A549 (cell line): ENCODE data around the gene CDH4. TPM values are rescaled to one million over a fixed set of nuclear protein-coding genes. Genes with fewer than 3 reads are reported as not detected.

ENCODE experiments used
- ATAC-seq, 2 experiments: fragments of 200-7000 bp in 1 of 2; fragments of >200 bp in 1 of 2; cut with Nextera tagmentation in 1 of 2; cut with Tn5 transposase in 1 of 2; 3 replicates each; pipeline versions ENCODE4 v1.8.0 to v1.9.1; 2018 to 2020; ENCODE audit warnings: mild to moderate bottlenecking in 1 of 2, moderate library complexity in 1 of 2
- CTCF ChIA-PET: fragments of 300-600 bp; sonication (Branson Sonifier 250); formaldehyde crosslinking; extraction: SDS; loops from one replicate; lab custom pipeline; 2021; ENCODE audit warnings: antibody characterized with exemption, inconsistent platforms; lab: Yijun Ruan, JAX
- POLR2A ChIA-PET: fragments of 350-600 bp; formaldehyde crosslinking; extraction: SDS; loops from one replicate; lab custom pipeline; 2021; ENCODE audit warnings: antibody characterized with exemption, inconsistent platforms; lab: Yijun Ruan, JAX
- DNase-seq, 2 experiments: peaks; one replicate each; pipeline versions ENCODE4 v3.0.0 to v3.0.0-alpha.2; 2011 to 2016; ENCODE audit warnings: low read depth in 1 of 2, low spot score in 1 of 2
- FAIRE-seq: peaks from 2 replicates; lab custom pipeline; 2011; peaks lifted over from hg19 to GRCh38; lab: Jason Lieb, UNC
- H3K27ac ChIP-seq, 2 experiments: fragments of >200 bp; sonication (Bioruptor Twin); formaldehyde crosslinking; 3 replicates each; pipeline ENCODE4 v1.5.1; 2016 to 2017
- H3K4me1 ChIP-seq: fragments of >200 bp; sonication (Bioruptor Twin); formaldehyde crosslinking; 3 replicates; pipeline ENCODE4 v1.6.1; 2016
- H3K4me2 ChIP-seq: fragments of >200 bp; sonication (Bioruptor Twin); formaldehyde crosslinking; 3 replicates; pipeline ENCODE4 v1.6.1; 2016
- H3K4me3 ChIP-seq: fragments of >200 bp; sonication (Bioruptor Twin); formaldehyde crosslinking; 3 replicates; pipeline ENCODE4 v1.5.1; 2016
- H3K9me3 ChIP-seq: fragments of >200 bp; sonication (Bioruptor Twin); formaldehyde crosslinking; 3 replicates; pipeline ENCODE4 v1.6.1; 2016
- CBX2 ChIP-seq: fragments of 200-600 bp; sonication (generic); IDR thresholded peaks from 2 replicates; pipeline ENCODE4 v1.6.1; 2016; ENCODE audit warnings: low read depth, mild to moderate bottlenecking, borderline replicate concordance
- CBX8 ChIP-seq: fragments of 200-600 bp; sonication (generic); IDR thresholded peaks from 2 replicates; pipeline ENCODE4 v1.6.1; 2016
- CEBPB ChIP-seq, 2 experiments: fragments of >200 bp in 1 of 2; sonication (Bioruptor Twin) in 1 of 2; formaldehyde crosslinking in 1 of 2; IDR thresholded peaks; 2 replicates each; pipeline ENCODE4 v1.6.1; 2012 to 2016
- CTCF ChIP-seq: fragments of >200 bp; sonication (Bioruptor Twin); formaldehyde crosslinking; IDR thresholded peaks from 3 replicates; pipeline ENCODE4 v1.5.1; 2016
- E2F6 ChIP-seq: IDR thresholded peaks from 2 replicates; pipeline ENCODE4 v1.6.1; 2012; ENCODE audit warnings: low read depth, borderline replicate concordance
- EHMT2 ChIP-seq: fragments of 200-600 bp; sonication (generic); IDR thresholded peaks from 2 replicates; pipeline ENCODE4 v1.6.1; 2016; ENCODE audit warnings: antibody characterized with exemption, low read depth, mild to moderate bottlenecking, moderate library complexity
- EP300 ChIP-seq, 2 experiments: fragments of >200 bp; sonication (Bioruptor Twin); formaldehyde crosslinking; IDR thresholded peaks; 2 replicates in 1 of 2; 3 replicates in 1 of 2; pipeline ENCODE4 v1.6.1; 2016 to 2017
- FOSB ChIP-seq: fragments of 250-450 bp; sonication (Bioruptor Pico); IDR thresholded peaks from 2 replicates; pipeline ENCODE4 v1.5.0; 2020; ENCODE audit warnings: mild to moderate bottlenecking, moderate library complexity
- FOSL2 ChIP-seq, 2 experiments: fragments of 450-650 bp in 1 of 2; fragments of >200 bp in 1 of 2; sonication (Bioruptor Twin) in 1 of 2; formaldehyde crosslinking; IDR thresholded peaks; 2 replicates each; pipeline versions ENCODE4 v1.5.0 to v1.6.1; 2016 to 2020; ENCODE audit warnings: mild to moderate bottlenecking in 1 of 2, moderate library complexity in 1 of 2
- HOXA7 ChIP-seq: fragments of 250-450 bp; sonication (Bioruptor Pico); IDR thresholded peaks from 2 replicates; pipeline ENCODE4 v1.5.0; 2020; ENCODE audit warnings: mild to moderate bottlenecking, moderate library complexity
- HOXB13 ChIP-seq: fragments of 250-450 bp; sonication (Bioruptor Pico); IDR thresholded peaks from 2 replicates; pipeline ENCODE4 v1.5.0; 2020; ENCODE audit warnings: low read depth, mild to moderate bottlenecking, moderate library complexity
- HOXB5 ChIP-seq: fragments of 250-450 bp; sonication (Bioruptor Pico); IDR thresholded peaks from 2 replicates; pipeline ENCODE4 v1.5.0; 2020; ENCODE audit warnings: mild to moderate bottlenecking, moderate library complexity
- JUN ChIP-seq, 2 experiments: fragments of >200 bp; sonication (Bioruptor Twin); formaldehyde crosslinking; IDR thresholded peaks; 2 replicates in 1 of 2; 3 replicates in 1 of 2; pipeline ENCODE4 v1.6.1; 2016 to 2017
- JUNB ChIP-seq: fragments of >200 bp; sonication (Bioruptor Twin); formaldehyde crosslinking; IDR thresholded peaks from 2 replicates; pipeline ENCODE4 v1.6.1; 2016
- KDM1A ChIP-seq: fragments of 200-600 bp; sonication (generic); IDR thresholded peaks from 2 replicates; pipeline ENCODE4 v1.6.1; 2016; ENCODE audit warnings: low read depth, mild to moderate bottlenecking
- KDM5A ChIP-seq: fragments of 200-600 bp; sonication (generic); IDR thresholded peaks from 2 replicates; pipeline ENCODE4 v1.6.1; 2016; ENCODE audit warnings: antibody characterized with exemption, mild to moderate bottlenecking
- MAFK ChIP-seq: fragments of 450-650 bp; IDR thresholded peaks from 2 replicates; pipeline ENCODE4 v1.6.1; 2014; ENCODE audit not compliant: partially characterized antibody
- MAX ChIP-seq: IDR thresholded peaks from 2 replicates; pipeline ENCODE4 v1.6.1; 2012
- NPAS2 ChIP-seq: fragments of 250-450 bp; sonication (Bioruptor Pico); IDR thresholded peaks from 2 replicates; pipeline ENCODE4 v1.8.0; 2022; ENCODE audit warnings: mild to moderate bottlenecking, moderate library complexity, borderline replicate concordance
- PHF8 ChIP-seq: fragments of 200-600 bp; sonication (generic); IDR thresholded peaks from 2 replicates; pipeline ENCODE4 v1.6.1; 2016; ENCODE audit warnings: low read depth, mild to moderate bottlenecking, antibody characterized with exemption, moderate library complexity, borderline replicate concordance
- POLR2AphosphoS2 ChIP-seq: conservative IDR thresholded peaks from 2 replicates; pipeline ENCODE4 v1.6.1; 2012; ENCODE audit warnings: low read length, improper control_type of control experiment, inconsistent platforms
- RARB ChIP-seq: fragments of 250-450 bp; sonication (Bioruptor Pico); IDR thresholded peaks from 2 replicates; pipeline ENCODE4 v1.8.0; 2021; ENCODE audit warnings: mild to moderate bottlenecking, moderate library complexity
- RCOR1 ChIP-seq: fragments of 150-350 bp; IDR thresholded peaks from 2 replicates; pipeline ENCODE4 v1.6.1; 2014; ENCODE audit warnings: antibody characterized with exemption, low read length, low read depth
- RNF2 ChIP-seq: fragments of 200-600 bp; sonication (generic); IDR thresholded peaks from 2 replicates; pipeline ENCODE4 v1.6.1; 2016; ENCODE audit warnings: low read depth, mild to moderate bottlenecking, antibody characterized with exemption, moderate library complexity, borderline replicate concordance
- SREBF2 ChIP-seq: fragments of 450-650 bp; IDR thresholded peaks from 2 replicates; pipeline ENCODE4 v1.6.1; 2014; ENCODE audit warnings: mild to moderate bottlenecking, moderate library complexity
- USF2 ChIP-seq: fragments of 450-650 bp; IDR thresholded peaks from 2 replicates; pipeline ENCODE4 v1.6.1; 2014; ENCODE audit warnings: antibody characterized with exemption
- ZFP36 ChIP-seq: fragments of 450-650 bp; IDR thresholded peaks from 2 replicates; pipeline ENCODE4 v1.6.1; 2014; ENCODE audit warnings: borderline replicate concordance; ENCODE audit not compliant: partially characterized antibody
- ZSCAN20 ChIP-seq: fragments of 250-450 bp; sonication (Bioruptor Pico); IDR thresholded peaks from 2 replicates; pipeline ENCODE4 v1.8.0; 2022; ENCODE audit warnings: mild to moderate bottlenecking, moderate library complexity
- WGBS: methylation state at CpG from one replicate; pipeline ENCODE4 v1.1.6; 2017; ENCODE audit errors: missing lambda C conversion rate; 5-methylcytosine and 5-hydroxymethylcytosine counted together
- polyA plus RNA-seq, 4 experiments: library from polyadenylated mRNA; depleted of rRNA in 3 of 4; stranded (reverse); fragments of >200 nt; fragmentation: RNase III in 1 of 4; extraction: RNeasy Plus Mini Kit Qiagen cat#74134 plus additional on column Dnase treatment in 1 of 4; gene quantifications; 2 replicates in 3 of 4; 3 replicates in 1 of 4; pipeline ENCODE4 v1.2.3, GENCODE V29; 2011 to 2017

CDH4 gene
- polyA plus RNA-seq, 2 of the 4 experiments (the other 2 are of a cell fraction): 3.4 to 10.3 TPM

GRCh38 chr20:61819574-61819846 is 567.4 kb downstream of the CDH4 start:
- POLR2A ChIA-PET: no interaction called here
- FAIRE-seq (no peak), ATAC-seq (no peak)
- no peaks in the 10 kb centered on the region for H3K9me3 ChIP-seq
- H3K4me3 ChIP-seq: no peak overlapping the region
- CTCF ChIA-PET: no interaction called here
- 45% methylated on average over 3 of the region's 3 CpGs for WGBS
- no peak overlapping the region for H3K4me2 ChIP-seq
- no peak for TF ChIP-seq CTCF
- TF ChIP-seq KDM5A: no peak
- TF ChIP-seq MAFK: no peak
- no peak for TF ChIP-seq MAX
- no peak for TF ChIP-seq FOSL2 (IDR thresholded peaks at IDR 0.05)
- no peak for TF ChIP-seq FOSL2 (CRISPR knock-in tag; IDR thresholded peaks at IDR 0.05)
- no peak for TF ChIP-seq HOXA7 (CRISPR knock-in tag)
- TF ChIP-seq SREBF2: no peak
- TF ChIP-seq, all 56 proteins: peak for 0
- H3K27ac ChIP-seq: no peak overlapping the region
- H3K4me1 ChIP-seq: no peaks in the 10 kb centered on the region
- DNase-seq: no peak

GRCh38 chr20:61819921-61820825 is 568.1 kb downstream of the CDH4 start:
- POLR2A ChIA-PET: no interaction called here
- WGBS: 69% methylated on average over 23 of the region's 27 CpGs

GRCh38 chr20:61821735-61822134 is 569.7 kb downstream of the CDH4 start:
- DNase-seq (no peak), FAIRE-seq (no peak), ATAC-seq (no peak)
- Histone ChIP-seq H3K4me3 (no peak overlapping the region), H3K9me3 (no peaks in the 10 kb centered on the region), H3K4me2 (no peak overlapping the region), H3K4me1 (no peaks in the 10 kb centered on the region), H3K27ac (no peak overlapping the region)
- ChIA-PET CTCF (interaction anchor here (0.6 kb wide), 1 partner anchor 24 kb away, joined by 3 read pairs; no protein-coding TSS in a partner anchor), POLR2A (no interaction called here)
- WGBS: 51% methylated on average over 5 of the region's 5 CpGs
- TF ChIP-seq KDM5A (no peak), E2F6 (no peak), FOSB (CRISPR knock-in tag) (no peak), RNF2 (no peak), EHMT2 (no peak), USF2 (no peak), EP300 (IDR thresholded peaks at IDR 0.05) (no peak), HOXA7 (CRISPR knock-in tag) (no peak), PHF8 (no peak), POLR2AphosphoS2 (no peak), NPAS2 (CRISPR knock-in tag) (no peak), CEBPB (IDR thresholded peaks at IDR 0.05) (no peak), ZFP36 (no peak), CBX8 (no peak), RARB (no peak), JUN (IDR thresholded peaks at IDR 0.05) (no peak), MAFK (no peak), HOXB5 (no peak), CTCF (no peak)

More at GRCh38 chr20:61819921-61820825, 568.1 kb downstream of the CDH4 start:
- no peak overlapping the region for H3K4me3 ChIP-seq
- no peaks in the 10 kb centered on the region for H3K9me3 ChIP-seq
- H3K27ac ChIP-seq: no peak overlapping the region
- ATAC-seq (no peak), DNase-seq (no peak), FAIRE-seq (no peak)
- TF ChIP-seq FOSL2 (IDR thresholded peaks at IDR 0.05) (no peak), FOSL2 (CRISPR knock-in tag; IDR thresholded peaks at IDR 0.05) (no peak), KDM1A (no peak), EP300 (IDR thresholded peaks at IDR 0.05) (no peak), ZFP36 (no peak), JUNB (no peak), ZSCAN20 (no peak), CBX2 (no peak), RCOR1 (no peak), HOXB13 (no peak), HOXA7 (CRISPR knock-in tag) (no peak)
- no peak overlapping the region for H3K4me2 ChIP-seq
- CTCF ChIA-PET: interaction anchor here (0.6 kb wide), 1 partner anchor 203 kb away, joined by 3 read pairs; no protein-coding TSS in a partner anchor
- H3K4me1 ChIP-seq: no peaks in the 10 kb centered on the region
